ENCODE measurements around the gene RMI1. TPM values are rescaled to one million over a fixed set of nuclear protein-coding genes. Genes with fewer than 3 reads are reported as not detected.

The RMI1 gene
- total and polyA plus RNA-seq, 2 of the 8 experiments (the other 6 are each of a cell fraction or from before 2014, with no cell fraction given): 3.0 to 34.1 TPM

DNA sequence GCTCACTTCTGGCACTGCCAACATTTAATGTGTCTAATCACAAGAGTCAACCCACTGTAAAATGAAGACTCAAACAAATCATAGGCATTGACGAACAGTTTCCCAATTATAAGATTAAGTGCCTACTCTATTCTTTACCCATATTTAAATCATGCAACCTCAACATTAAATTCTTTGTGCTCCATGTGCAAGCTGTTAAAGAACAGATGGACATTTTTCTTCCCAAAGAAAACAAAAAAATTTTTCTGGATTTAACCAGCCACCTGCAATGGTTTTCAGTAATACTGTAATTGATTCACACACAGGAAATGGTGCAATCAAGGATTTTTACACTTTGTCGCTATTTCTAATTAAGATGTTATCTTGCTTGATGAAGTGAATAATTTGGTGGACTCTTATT lies 4.2 kb upstream of the RMI1 start (continued):
- no peak for TF ChIP-seq GABPA (IDR thresholded peaks at IDR 0.05; ENCODE audit: borderline replicate concordance, insufficient read depth, low read length)
- TF ChIP-seq POLR2A (IDR thresholded peaks at IDR 0.05; ENCODE audit: control extremely low read depth in 1 of 2, low read depth in 2 of 2, low read length in 2 of 2): no peak
- TF ChIP-seq, protein P1, sequence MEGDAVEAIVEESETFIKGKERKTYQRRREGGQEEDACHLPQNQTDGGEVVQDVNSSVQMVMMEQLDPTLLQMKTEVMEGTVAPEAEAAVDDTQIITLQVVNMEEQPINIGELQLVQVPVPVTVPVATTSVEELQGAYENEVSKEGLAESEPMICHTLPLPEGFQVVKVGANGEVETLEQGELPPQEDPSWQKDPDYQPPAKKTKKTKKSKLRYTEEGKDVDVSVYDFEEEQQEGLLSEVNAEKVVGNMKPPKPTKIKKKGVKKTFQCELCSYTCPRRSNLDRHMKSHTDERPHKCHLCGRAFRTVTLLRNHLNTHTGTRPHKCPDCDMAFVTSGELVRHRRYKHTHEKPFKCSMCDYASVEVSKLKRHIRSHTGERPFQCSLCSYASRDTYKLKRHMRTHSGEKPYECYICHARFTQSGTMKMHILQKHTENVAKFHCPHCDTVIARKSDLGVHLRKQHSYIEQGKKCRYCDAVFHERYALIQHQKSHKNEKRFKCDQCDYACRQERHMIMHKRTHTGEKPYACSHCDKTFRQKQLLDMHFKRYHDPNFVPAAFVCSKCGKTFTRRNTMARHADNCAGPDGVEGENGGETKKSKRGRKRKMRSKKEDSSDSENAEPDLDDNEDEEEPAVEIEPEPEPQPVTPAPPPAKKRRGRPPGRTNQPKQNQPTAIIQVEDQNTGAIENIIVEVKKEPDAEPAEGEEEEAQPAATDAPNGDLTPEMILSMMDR (IDR thresholded peaks at IDR 0.05; ENCODE audit: control extremely low read depth in 1 of 3, insufficient read depth in 1 of 3, low read depth in 1 of 3, low read length in 3 of 3): no peak
- no peak for TF ChIP-seq YY1 (IDR thresholded peaks at IDR 0.05; ENCODE audit: low read depth, low read length)
- TF ChIP-seq ZNF274 (IDR thresholded peaks at IDR 0.05; ENCODE audit: borderline replicate concordance, extremely low read depth, low read length): no peak
- TF ChIP-seq CEBPB (IDR thresholded peaks at IDR 0.05; ENCODE audit: low read depth, low read length): no peak
